T-helper 9 cell (primary cell): Measurements from ENCODE around the gene CASZ1.

Experiments
- DNase-seq: peaks from one replicate; pipeline ENCODE4 v3.0.0-alpha.2; 2020

CASZ1 gene

DNA sequence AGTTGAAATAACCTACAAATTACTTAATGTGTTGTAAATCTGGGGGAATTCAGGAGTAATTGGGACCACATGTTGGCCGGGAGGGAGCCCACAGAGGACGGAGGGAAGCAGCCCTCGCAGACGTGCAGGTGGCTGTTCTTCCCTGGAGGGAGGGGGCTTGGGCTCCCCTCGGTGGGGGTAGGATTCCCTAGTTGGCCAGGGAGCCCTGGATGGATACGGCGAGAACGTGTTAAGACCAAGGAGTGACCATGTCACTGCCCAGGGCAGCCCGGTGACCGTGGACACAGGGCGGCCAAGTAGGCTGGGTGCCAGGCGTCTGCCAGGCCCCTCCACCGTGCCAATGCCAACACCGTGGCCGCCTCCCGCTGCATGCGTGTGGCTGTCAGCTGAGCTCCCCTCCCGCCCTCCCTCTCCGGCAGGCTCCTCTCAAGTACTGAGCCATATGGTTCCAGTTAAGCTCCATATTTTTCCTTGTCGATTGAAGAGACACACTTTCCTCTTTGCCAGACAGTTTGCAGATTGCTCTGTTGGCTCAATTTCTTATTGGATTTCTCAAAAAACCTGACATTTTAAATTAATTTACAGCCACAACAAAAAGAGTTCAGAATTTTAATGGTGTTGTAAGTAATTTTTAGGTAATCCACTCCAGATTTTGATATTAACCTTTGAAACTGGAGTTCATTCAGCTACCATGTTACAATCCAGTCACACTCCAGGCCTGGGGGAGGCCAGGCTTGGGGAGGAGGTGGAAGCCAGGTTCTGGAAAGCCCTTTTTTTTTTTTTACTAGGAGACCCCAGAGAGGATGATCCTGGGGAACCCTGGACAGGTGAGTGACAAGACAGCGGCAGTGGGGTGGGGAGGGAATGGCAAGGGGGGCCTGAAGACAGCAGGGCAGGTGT, 71.2 kb downstream of the CASZ1 start:
- no peak for DNase-seq

DNA sequence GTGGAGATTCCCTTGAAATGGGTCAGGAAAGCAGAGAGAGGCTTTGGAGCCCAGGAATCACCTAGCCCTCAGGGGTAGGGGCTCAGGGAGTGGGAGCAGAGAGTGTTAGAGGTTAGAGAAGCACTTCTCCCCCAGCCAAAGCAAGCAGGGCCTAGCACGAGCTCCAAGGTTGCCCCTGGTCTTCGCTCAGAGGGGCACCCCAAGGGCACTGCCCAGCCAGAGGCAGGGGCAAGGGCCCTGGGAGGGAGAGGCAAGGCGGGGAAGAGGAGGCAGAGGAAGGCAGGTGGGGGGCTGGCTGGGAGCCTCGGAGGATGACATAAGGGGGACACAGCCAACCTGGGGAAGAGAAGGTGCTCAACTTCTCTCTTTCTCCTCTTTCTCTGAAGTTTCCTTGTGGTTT, 71.9 kb downstream of the CASZ1 start:
- DNase-seq = no peak

DNA sequence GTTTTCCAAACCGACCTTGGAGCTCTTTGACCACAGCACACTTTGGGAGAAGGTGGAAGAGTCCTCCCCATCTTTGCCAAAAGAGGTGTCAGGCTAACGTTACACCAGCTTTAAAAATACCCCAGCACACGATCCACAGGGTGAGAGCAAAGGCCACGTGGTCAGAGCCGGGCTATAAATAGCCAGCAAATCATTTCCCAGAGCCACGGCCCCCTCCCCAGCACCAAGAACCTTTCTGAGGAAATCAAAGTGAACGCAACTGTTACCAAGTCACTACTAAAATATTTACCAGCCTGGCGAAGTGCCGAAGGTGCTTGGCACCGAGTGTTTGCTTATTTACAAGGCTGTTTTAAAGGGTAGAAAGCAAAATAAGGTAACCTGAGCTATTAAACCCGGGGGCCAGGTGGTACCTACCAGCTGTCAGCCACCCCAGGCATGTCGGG, 72.4 kb downstream of the CASZ1 start:
- no peak for DNase-seq

DNA sequence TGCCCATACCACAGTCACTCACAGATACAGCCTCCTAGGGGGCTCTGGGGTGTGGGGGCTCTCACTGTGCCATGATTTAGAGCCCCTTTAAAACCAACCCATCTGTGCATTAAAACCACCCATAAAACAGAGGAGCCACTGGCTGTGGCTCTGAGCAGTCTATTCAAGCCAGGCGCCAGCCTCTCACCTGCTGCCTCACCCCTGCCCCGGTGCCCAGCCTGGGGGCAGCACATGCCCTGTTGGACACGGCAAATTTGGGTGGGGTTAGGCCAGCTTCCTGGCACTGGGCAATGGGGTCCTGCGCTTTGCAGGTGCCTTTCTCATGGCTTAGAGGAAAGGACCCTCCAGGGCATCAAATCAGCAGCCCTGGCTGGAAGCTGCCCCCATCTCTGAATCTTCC, 73.1 kb downstream of the CASZ1 start:
- DNase-seq = no peak

DNA sequence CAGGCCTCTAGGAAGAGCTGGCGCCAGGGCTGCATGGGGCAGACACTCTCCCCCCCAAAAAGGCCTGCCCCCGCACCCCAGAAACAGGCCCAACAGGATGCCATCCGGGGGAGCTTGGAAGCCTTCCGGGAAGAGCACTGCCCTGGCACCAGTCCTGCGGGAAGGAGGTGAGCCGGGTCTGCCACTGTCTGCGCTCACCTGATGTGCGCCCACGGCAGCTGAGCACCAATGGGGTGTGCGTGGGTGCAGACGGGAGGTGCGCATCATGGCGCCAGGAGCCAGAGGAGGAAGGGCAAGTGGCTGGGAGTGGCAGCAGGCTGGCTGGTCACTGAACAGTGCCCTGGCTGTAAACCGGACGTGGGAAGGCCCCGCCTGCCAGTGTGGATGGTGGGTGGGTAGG, 73.6 kb downstream of the CASZ1 start:
- no peak for DNase-seq

DNA sequence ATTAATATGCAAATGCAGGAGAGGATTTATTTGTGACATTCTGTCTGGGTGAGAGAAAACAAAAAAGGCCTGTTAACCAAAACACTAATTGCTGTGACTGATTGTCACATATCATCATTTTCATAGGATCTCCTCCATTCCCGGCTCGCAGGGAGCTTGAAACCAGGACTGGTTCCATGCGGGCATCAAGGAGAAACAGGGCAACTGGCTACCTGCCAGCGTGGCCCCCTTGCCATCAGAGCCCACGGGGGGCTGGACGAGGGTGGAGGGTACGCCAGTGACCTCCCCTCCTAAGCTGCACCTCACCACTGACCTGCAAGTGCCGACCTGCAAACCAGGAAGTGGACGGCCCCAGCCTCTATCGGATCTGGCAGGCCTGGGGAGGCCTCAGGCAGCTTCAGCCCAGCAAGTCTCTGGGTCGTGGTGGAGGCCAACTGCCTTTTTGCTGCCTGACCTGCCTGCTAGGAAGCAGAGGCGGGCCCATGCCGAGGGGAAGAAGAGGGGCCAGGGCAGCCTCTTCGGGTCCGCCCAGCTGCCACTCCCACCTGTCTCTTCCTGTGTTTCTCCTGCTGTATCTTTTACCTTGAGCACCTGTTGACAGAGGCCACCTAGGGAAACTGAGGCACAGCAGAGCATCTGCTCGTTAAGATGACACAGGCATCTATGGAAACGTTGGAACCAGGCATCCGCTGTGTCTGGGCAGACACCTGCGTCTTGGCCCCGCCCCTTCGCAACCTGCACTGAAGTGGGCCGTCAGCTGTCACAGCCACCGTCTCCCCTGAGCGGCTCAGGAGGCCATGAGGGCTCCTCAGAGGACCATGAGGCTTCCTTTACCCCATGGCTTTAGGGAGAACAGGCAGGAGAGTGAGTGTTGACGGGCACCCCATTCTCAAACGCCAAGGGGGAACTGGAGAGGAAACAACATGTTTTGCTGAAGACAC, 74.8 kb downstream of the CASZ1 start:
- DNase-seq = no peak

DNA sequence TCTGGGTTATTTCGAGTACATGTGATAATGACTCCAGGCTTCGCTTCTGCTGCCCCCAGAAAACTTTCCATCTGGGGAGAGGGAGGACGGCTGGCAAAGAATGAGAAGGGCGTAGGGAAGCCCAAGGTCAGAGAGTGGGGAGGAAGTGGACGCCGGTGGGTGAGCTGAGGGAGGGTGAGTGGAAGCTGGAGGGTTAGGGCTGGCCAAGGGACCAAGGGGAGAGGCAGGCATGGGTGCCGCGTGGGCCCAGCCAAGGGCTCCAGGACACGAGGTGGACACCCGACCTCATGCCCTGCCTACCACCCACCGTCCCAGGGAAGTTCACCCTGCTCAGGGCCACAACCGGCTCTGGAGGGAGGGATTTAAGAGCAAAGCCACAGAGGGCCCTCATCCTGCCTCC, 75.8 kb downstream of the CASZ1 start:
- DNase-seq = no peak

DNA sequence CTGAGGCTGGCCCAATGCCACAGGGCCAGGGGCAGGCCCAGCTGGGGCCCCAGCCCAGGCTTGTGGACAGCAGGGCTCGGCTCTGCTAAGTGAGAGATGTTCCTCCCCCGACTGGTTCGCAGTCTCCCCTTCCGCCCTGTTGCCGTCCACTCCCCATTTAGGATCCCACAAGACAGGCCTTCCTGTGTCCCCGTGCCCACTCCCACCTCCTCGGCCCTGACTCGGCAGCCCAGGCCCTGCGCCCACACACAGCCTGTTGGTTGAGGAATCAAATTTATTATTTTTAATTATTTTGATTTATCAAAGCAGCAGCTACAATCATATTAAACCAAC, 78.4 kb downstream of the CASZ1 start:
- DNase-seq = no peak

DNA sequence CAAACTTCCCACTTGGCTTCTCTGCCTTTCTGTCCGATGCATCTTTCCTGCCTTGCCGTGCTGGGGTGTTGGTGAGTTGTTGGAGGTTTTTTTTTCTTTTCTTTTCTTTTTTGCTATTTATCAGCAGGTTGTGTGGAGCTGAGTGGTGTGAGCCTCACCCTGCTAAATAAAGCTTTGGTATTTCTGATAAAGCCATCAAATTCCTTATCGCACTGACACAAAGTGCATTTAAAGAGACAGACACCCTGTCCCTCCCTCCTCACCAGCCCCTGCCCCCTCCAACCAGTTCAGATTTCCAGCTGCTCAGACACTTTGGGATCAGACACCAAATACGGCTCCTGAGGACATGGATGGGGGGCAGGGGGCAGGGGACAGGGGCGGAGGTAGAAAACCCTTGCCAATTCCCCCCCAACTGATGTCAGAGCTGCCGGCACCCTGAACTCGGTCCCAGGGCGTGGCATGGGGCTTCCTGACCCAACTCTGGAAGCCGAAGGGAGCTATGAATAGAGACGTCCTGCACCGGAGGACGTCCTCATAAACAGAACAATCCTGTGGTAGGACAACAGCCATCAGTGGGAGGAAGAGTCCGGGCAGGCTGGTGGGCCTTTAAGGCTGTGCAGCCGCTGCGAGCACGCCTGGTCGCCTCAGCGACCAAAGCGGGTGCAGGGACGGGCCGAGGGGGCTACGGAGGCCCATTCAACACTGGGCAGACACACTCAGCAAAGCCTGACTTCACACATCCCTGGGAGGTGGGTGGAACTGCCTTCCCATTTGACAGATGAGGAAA, 79.0 kb downstream of the CASZ1 start:
- DNase-seq = no peak

DNA sequence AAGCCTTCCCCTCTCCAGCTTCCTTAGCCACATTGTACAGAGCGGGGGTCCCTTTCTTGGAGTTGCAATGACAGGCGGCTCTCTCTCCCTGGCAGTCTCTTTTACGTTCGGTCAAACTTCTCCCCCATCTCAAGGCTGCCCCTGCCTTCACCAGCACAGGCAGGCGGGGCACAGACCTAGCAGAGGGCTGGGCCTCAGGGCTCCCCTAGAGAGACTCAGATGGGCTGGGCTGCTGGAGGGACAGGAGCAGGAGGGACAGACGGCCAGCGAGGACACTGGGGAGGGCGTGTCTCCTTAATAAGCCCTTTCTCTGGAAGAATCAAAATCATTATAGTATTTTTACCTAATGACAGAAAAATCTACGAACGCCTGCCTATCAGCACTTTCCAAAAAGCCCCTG, 79.6 kb downstream of the CASZ1 start:
- no peak for DNase-seq

DNA sequence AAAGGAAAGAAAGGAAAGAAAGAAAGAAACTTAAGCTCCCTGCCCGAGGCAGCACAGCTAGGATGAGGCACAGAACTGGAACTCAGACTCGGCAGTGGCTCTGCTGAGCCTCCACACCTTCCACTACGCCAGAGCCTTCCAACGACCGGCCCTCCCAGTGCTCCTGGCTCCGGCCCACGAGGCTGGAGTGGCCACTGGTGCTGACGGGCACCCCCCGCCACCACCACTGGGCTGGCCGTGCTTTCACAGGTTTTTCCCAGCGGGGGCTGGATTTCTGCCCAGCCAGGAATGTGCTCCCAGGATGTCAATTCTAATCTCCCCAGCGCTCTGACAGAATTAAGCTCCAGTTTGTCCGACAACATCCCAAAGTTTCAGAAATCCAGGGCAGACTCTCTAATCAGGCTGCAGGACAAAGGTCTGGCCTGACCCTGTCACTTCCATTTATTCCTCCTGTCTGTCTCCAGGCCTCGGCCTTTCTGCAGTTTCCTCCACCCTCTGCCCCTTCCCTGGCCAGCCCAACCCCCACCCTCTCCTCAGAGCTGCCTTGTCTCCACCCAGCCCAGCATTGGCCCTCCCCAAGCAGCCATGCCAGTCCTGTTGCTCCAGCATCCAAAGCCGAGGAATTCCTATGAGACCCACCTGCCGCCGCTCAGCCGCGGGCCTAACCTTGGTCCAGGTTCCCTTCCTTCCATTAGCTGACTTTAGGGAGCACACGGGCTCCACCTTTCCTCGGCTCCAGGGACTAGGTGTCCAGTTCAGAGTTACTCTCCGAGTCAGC, 81.9 kb downstream of the CASZ1 start:
- no peak for DNase-seq

DNA sequence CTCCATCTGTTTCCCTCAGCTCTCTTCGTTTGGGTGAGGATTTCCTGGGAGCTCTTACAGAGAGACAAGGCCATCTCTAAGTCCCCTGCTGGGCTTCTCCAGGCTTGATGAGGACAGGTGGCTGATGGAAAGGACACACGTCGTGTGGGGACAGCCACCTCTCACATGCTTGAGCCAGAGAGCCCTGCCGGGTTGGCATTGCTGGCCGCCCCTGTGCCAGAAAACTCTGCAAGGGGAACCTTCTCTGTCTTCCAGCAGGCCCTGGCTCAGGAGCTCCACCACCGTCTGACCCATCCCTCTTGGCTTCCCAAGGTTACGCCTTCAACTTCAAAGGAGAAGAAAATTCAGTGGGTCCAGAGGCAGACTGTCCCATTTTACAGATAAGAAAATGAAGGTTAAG, 82.8 kb downstream of the CASZ1 start:
- DNase-seq = no peak

DNA sequence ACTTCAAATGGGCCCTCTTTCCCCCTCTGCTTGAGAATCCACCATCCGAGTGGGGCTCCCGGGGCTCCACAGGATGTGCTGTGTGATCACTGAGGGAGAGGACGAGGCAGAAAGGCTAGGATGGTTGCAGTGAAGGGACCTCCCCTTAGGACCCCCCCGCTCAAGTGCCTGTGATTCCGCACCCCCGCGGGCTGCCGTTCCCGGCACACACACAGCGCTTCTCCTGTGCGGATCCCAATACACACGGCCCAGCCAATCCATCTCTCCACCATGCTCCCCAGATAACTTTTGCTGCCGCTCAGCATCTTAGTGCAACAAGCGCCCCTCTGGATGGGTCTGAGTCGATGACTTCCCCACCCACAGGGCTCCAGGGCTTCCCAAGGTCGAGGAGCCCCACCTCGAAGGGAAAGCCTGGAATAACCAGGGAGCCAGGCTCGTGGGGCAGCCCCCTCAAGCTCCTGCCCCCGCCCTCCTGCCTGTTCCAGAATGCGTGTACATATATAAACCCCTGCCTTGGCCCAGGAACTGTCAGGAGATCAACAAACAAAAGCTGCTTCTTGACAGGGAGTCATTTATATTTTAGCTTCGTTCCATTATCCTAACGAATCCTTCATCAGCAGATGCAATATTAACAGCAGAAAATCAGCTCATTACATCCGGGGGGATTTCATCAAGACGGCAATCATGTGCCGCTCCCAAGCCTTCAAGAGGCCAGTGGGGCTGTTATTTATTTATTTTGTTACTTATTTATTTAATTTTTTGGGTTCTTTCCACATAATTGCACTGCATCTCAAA, 83.7 kb downstream of the CASZ1 start:
- no peak for DNase-seq

DNA sequence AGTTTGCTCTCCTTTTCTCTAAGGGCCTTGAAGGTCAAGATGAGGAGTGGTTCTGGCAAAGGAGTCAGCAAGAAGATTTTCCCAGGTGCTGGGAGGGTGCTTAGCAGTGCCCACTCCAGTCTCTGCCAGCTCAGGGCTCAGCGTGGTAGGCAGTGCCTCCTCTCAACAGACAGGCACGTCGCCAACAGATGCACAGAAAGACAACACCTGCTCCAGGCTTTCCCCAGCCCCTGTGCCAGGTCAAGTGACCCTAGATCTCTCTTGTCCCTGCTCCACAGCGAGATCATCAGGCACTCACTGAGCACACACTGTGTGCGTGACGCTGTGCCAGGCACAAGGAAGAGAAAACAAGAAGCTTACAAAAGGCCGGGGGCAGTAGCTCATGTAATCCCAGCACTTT, 86.0 kb downstream of the CASZ1 start:
- DNase-seq = no peak

DNA sequence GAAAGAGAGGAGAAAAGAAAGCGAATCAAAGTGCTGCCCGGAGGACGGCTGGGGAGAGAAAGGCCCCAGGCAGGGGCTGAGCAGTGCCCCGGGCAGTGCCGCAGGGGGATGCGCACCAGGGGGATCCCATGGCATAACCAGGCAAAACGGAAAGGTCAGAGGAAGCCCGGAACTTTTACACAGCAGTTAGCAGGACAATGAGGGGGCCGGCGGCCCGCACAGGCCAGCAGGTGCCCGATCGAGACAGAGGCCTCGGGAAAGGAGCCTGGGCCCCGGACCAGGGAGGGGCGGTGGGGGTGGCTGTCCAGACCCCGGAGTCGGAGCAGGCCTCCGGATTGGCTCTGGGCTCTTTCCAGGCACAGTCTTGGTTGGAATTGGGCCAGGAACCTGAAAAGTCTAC, 86.8 kb downstream of the CASZ1 start:
- DNase-seq = no peak

DNA sequence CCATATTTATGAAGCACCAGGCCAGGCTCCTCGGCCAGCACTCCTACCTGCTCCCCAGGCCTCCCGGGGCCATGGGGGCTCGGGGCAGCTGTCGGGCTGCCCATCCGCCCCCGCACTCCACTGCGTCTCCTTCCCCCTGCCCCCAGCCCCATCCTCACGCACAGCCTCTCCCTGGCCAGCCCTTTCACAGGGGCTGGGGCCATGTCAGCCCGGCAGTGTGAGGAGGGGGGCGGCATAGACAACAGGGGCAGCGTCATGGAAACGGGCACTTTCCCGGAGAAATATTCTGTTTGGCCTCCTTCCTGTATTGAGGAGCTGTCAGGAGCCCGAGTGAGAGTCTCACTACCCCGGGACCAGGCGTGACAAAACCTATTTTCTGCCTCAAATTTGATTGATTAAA, 87.3 kb downstream of the CASZ1 start:
- no peak for DNase-seq

DNA sequence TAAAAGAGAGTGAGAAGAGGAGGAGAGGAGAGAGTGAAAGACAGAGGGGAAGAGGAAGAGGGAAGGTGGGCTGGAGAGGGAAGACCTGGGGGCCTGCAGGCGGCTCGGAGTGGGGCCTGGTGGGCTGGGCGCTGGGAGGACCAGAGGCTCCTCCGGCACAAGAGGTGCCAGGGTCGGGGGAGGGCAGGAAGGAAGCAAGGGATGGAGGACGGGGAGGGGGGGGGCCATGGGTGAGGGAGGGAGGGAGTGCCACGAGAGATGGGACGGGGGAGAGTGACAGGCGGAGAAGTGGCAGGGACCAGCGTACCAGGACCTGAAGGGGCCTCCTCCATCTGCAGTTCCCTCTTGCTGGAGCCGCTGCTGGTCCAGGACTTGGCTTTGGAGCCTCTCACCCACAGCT, 87.7 kb downstream of the CASZ1 start:
- DNase-seq = no peak

DNA sequence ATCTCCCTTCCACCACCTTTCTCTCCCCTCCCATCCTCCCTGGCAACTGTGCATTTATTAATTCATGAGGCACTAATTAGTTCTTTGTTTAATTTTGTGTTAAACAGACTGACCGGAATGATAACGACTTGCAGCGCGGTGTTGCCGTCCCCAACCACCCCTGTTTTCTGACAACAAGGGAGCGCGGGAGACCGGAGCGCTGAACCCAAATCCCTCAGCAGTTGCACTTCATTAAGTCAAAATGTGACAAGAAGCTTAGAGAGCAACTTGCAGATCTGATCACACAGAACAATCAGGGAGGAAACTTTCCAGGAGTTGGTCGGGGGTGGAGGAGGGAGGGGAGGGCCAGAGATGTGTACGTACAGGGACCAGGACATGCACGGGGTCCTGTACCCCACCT, 89.2 kb downstream of the CASZ1 start:
- no peak for DNase-seq

DNA sequence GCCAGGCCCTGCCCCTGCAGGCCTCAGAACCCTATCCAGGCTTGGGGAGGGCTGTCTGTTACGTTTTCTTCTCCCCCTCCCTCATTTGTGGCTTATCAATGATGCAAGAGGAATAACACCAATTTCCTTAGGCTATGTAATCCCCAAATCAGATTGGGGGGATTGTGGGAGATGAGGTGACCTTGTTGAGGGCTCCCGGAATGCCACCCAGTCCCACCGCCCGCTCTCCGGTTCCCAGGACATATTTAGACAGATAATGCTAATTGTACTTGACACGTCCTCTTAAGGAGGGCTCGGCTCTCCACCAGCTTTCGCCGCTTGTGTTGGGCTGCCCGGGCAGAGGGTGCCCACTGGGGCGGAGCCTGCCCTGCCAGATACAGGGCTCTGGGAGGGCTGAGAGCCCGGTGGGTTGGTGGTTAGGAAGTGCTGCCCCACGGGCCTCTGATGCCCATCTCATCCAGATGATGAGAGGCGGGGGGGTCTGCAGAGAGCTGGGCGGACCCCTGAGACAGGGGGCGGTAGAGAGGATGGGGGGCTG, 90.0 kb downstream of the CASZ1 start:
- no peak for DNase-seq

DNA sequence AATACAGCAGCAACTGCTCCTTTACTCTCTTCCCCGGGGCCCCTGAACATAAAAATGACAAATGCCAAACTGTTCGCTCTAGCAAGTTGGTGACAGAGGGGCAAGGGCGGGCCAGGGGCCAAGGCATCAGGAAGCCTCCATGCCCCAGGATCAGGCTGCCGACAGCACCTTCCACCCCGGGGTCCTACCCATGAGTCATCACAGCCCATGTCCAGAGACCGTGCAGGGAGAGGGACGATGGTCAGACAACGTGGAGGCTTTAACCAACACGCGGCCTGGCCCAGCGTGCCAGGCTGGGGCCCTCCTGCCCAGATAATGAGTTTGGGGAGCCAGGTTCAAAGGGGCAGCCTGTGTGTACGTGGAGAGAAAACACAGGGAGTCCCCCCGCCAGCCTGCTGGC, 90.5 kb downstream of the CASZ1 start:
- DNase-seq = no peak

DNA sequence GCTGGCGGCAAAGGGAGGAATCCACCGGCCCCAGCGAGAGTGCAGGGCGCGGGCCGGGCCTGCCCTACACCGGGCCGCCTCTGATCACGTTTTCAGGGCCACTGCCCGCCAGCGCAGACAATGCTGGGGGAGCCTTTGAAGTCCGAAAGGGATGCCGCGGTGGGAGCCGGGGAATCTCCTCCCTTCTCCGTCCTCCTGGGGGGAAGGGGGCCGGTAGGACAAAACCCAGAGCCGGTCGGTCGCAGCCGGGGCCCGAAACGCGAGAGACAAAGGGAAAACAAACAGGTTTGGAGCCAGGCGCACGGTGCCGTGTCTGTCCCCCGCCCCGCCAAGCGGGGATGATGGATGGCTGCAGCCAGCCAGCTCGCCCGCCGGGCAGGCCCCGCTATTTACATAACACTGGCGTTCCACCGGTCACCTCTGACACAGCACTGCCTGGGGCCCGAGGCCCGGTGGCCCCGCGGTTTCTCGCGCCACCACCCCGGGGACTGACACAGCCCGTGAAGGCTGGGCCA, 92.0 kb downstream of the CASZ1 start:
- DNase-seq = no peak
